ENCODE results near the gene COPA. TPM values are rescaled to one million over a fixed set of nuclear protein-coding genes. Genes with fewer than 3 reads are reported as not detected.

COPA gene
- total RNA-seq, 1 experiment from 2014 or later: 118 TPM

DNA sequence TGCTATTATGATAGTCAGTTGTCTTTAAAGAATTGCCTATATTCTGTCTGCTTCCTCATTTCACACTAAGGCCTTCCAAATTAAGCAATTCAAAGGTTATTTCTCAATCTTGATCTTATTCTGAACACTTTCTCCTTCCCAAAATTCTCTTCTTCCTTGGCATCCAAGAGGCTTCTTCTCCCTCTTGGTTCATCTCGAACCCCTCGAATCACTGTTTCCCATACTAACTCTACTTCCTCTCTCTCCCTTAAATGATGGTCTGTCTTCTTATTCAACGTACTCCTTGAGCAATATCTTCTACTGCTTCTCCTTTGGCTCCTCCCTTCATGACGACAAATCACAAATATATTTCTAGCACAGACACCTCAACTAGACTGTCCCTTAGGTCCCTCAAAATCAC, 4.5 kb downstream of the COPA start:
- Histone ChIP-seq H4K91ac (ENCODE audit: insufficient read length, low read depth, low read length) (no peak overlapping the region), H4K8ac (replicated peaks; ENCODE audit: insufficient read length, low read depth, low read length) (no peak overlapping the region), H3T11ph (ENCODE audit: low read length) (no peak overlapping the region), H2BK12ac (ENCODE audit: insufficient read length, low read depth, low read length) (no peak overlapping the region), H3K79me2 (ENCODE audit: insufficient read depth, low read length) (peaks cover 11% of the 10 kb centered on the region; the same call in 1 of the 2 replicates), H3K23ac (ENCODE audit: insufficient read length, low read depth, low read length) (no peak overlapping the region), H3K9me3 (ENCODE audit: control insufficient read depth, low read depth, low read length) (no peaks in the 10 kb centered on the region), H2BK120ac (ENCODE audit: low read depth, low read length, poor library complexity, severe bottlenecking) (no peak overlapping the region), H3K4me2 (ENCODE audit: insufficient read depth, insufficient read length, low read length) (no peak overlapping the region), H3K4ac (ENCODE audit: low read depth, low read length) (no peak overlapping the region), H3K9ac (ENCODE audit: extremely low read depth, insufficient read length, low read length) (no peak overlapping the region), H2BK15ac (ENCODE audit: low read depth, low read length) (no peak overlapping the region), H2BK20ac (ENCODE audit: low read depth, low read length, poor library complexity, severe bottlenecking) (no peak overlapping the region), H2AFZ (ENCODE audit: low read length) (no peak overlapping the region), H3K27ac (ENCODE audit: insufficient read length, low read depth, low read length) (no peak overlapping the region), H3K4me1 (ENCODE audit: insufficient read depth, low read length) (no peaks in the 10 kb centered on the region), H4K20me1 (ENCODE audit: control insufficient read depth, insufficient read depth, insufficient read length) (no peaks in the 10 kb centered on the region), H3K14ac (ENCODE audit: insufficient read depth, low read length) (no peak overlapping the region), H2BK5ac (ENCODE audit: insufficient read length, low read length) (no peak overlapping the region), H3K18ac (ENCODE audit: insufficient read length, low read depth, low read length) (no peak overlapping the region), H3K79me1 (ENCODE audit: insufficient read depth, low read depth, low read length, poor library complexity, severe bottlenecking) (peaks cover 5% of the 10 kb centered on the region), H3K27me3 (ENCODE audit: insufficient read depth, low read length) (no peaks in the 10 kb centered on the region), H2AK5ac (ENCODE audit: insufficient read length, low read length) (no peak overlapping the region), H3K56ac (ENCODE audit: insufficient read length, low read depth, low read length) (no peak overlapping the region), H4K5ac (ENCODE audit: insufficient read length, low read depth, low read length) (no peak overlapping the region), H3K23me2 (ENCODE audit: insufficient read length, low read depth, low read length, poor library complexity, severe bottlenecking) (peaks cover 7% of the 10 kb centered on the region)
- Mint-ChIP-seq H3K27ac (no peak overlapping the region), H3K36me3 (ENCODE audit: insufficient read depth in 1 of 3, low read depth in 3 of 3) (peaks cover 10 to 50% (median 48%) of the 10 kb centered on the region in 3 experiments; a peak in 6 of 7 replicates), H3K9me3 (peaks cover 0 to 3% of the 10 kb centered on the region in 2 experiments; a peak in 1 of 5 replicates), H3K27me3 (ENCODE audit: low read depth) (peaks cover 2% of the 10 kb centered on the region; the same call in 1 of the 2 replicates), H3K4me1 (peaks cover 19 to 21% of the 10 kb centered on the region in 2 experiments), H3K4me3 (no peak overlapping the region)
- DNase-seq: no peak
- TF ChIP-seq, protein P1, sequence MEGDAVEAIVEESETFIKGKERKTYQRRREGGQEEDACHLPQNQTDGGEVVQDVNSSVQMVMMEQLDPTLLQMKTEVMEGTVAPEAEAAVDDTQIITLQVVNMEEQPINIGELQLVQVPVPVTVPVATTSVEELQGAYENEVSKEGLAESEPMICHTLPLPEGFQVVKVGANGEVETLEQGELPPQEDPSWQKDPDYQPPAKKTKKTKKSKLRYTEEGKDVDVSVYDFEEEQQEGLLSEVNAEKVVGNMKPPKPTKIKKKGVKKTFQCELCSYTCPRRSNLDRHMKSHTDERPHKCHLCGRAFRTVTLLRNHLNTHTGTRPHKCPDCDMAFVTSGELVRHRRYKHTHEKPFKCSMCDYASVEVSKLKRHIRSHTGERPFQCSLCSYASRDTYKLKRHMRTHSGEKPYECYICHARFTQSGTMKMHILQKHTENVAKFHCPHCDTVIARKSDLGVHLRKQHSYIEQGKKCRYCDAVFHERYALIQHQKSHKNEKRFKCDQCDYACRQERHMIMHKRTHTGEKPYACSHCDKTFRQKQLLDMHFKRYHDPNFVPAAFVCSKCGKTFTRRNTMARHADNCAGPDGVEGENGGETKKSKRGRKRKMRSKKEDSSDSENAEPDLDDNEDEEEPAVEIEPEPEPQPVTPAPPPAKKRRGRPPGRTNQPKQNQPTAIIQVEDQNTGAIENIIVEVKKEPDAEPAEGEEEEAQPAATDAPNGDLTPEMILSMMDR (conservative IDR thresholded peaks at IDR 0.05): no peak
- no CpG with 5 or more reads among the region's 4 CpGs for WGBS (ENCODE audit: extremely low coverage, insufficient read length, low lambda C conversion rate)

Data from H9 (cell line).